ENCODE measurements around the gene SHANK3. TPM values are rescaled to one million over a fixed set of nuclear protein-coding genes. Genes with fewer than 3 reads are reported as not detected.

SHANK3 gene
- total and polyA plus RNA-seq, 2 of the 8 experiments (the other 6 are each of a cell fraction or from before 2014, with no cell fraction given): 1.5 to 6.0 TPM

DNA sequence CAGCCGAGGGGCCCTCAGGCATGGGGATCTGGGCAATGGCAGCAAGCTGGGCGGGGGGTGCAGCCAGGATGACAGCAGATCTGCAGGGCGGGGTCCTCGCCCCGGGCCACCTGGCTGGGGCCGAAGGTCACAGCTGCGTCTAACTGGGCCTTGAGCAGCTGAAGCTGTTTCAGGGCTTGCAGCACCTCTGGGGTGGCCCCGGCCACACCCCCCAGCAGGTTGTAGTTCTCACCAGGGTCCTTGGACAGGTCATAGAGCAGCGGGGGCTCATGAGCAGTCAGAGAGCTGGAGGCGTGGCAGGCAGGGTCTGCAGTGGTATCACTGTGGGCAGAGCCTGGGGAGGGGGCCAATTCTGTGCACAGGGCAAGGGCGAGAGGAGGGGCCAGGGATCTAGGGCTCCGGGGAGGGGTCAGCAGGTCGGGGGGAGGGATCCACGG lies 47.5 kb upstream of the SHANK3 start (continued):
- TF ChIP-seq, protein P1, sequence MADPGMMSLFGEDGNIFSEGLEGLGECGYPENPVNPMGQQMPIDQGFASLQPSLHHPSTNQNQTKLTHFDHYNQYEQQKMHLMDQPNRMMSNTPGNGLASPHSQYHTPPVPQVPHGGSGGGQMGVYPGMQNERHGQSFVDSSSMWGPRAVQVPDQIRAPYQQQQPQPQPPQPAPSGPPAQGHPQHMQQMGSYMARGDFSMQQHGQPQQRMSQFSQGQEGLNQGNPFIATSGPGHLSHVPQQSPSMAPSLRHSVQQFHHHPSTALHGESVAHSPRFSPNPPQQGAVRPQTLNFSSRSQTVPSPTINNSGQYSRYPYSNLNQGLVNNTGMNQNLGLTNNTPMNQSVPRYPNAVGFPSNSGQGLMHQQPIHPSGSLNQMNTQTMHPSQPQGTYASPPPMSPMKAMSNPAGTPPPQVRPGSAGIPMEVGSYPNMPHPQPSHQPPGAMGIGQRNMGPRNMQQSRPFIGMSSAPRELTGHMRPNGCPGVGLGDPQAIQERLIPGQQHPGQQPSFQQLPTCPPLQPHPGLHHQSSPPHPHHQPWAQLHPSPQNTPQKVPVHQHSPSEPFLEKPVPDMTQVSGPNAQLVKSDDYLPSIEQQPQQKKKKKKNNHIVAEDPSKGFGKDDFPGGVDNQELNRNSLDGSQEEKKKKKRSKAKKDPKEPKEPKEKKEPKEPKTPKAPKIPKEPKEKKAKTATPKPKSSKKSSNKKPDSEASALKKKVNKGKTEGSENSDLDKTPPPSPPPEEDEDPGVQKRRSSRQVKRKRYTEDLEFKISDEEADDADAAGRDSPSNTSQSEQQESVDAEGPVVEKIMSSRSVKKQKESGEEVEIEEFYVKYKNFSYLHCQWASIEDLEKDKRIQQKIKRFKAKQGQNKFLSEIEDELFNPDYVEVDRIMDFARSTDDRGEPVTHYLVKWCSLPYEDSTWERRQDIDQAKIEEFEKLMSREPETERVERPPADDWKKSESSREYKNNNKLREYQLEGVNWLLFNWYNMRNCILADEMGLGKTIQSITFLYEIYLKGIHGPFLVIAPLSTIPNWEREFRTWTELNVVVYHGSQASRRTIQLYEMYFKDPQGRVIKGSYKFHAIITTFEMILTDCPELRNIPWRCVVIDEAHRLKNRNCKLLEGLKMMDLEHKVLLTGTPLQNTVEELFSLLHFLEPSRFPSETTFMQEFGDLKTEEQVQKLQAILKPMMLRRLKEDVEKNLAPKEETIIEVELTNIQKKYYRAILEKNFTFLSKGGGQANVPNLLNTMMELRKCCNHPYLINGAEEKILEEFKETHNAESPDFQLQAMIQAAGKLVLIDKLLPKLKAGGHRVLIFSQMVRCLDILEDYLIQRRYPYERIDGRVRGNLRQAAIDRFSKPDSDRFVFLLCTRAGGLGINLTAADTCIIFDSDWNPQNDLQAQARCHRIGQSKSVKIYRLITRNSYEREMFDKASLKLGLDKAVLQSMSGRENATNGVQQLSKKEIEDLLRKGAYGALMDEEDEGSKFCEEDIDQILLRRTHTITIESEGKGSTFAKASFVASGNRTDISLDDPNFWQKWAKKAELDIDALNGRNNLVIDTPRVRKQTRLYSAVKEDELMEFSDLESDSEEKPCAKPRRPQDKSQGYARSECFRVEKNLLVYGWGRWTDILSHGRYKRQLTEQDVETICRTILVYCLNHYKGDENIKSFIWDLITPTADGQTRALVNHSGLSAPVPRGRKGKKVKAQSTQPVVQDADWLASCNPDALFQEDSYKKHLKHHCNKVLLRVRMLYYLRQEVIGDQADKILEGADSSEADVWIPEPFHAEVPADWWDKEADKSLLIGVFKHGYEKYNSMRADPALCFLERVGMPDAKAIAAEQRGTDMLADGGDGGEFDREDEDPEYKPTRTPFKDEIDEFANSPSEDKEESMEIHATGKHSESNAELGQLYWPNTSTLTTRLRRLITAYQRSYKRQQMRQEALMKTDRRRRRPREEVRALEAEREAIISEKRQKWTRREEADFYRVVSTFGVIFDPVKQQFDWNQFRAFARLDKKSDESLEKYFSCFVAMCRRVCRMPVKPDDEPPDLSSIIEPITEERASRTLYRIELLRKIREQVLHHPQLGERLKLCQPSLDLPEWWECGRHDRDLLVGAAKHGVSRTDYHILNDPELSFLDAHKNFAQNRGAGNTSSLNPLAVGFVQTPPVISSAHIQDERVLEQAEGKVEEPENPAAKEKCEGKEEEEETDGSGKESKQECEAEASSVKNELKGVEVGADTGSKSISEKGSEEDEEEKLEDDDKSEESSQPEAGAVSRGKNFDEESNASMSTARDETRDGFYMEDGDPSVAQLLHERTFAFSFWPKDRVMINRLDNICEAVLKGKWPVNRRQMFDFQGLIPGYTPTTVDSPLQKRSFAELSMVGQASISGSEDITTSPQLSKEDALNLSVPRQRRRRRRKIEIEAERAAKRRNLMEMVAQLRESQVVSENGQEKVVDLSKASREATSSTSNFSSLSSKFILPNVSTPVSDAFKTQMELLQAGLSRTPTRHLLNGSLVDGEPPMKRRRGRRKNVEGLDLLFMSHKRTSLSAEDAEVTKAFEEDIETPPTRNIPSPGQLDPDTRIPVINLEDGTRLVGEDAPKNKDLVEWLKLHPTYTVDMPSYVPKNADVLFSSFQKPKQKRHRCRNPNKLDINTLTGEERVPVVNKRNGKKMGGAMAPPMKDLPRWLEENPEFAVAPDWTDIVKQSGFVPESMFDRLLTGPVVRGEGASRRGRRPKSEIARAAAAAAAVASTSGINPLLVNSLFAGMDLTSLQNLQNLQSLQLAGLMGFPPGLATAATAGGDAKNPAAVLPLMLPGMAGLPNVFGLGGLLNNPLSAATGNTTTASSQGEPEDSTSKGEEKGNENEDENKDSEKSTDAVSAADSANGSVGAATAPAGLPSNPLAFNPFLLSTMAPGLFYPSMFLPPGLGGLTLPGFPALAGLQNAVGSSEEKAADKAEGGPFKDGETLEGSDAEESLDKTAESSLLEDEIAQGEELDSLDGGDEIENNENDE (IDR thresholded peaks at IDR 0.05; ENCODE audit: insufficient replicate concordance, low read length): no peak
- TF ChIP-seq, protein P2, sequence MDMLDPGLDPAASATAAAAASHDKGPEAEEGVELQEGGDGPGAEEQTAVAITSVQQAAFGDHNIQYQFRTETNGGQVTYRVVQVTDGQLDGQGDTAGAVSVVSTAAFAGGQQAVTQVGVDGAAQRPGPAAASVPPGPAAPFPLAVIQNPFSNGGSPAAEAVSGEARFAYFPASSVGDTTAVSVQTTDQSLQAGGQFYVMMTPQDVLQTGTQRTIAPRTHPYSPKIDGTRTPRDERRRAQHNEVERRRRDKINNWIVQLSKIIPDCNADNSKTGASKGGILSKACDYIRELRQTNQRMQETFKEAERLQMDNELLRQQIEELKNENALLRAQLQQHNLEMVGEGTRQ (IDR thresholded peaks at IDR 0.05; ENCODE audit: low read length): no peak
- TF ChIP-seq RNF2 (IDR thresholded peaks at IDR 0.05; ENCODE audit: borderline replicate concordance, low read depth, low read length, missing control alignments, poor library complexity, severe bottlenecking): no peak
- no peak for TF ChIP-seq BCL11A (IDR thresholded peaks at IDR 0.05; ENCODE audit: low read depth in 2 of 2, low read length in 2 of 2)
- no peak for TF ChIP-seq SP1 (IDR thresholded peaks at IDR 0.05; ENCODE audit: low read depth, low read length)
- TF ChIP-seq KDM5A (IDR thresholded peaks at IDR 0.05; ENCODE audit: low read length): no peak
- TF ChIP-seq CHD2 (IDR thresholded peaks at IDR 0.05; ENCODE audit: low read length): no peak
- TF ChIP-seq TEAD4 (IDR thresholded peaks at IDR 0.05; ENCODE audit: low read depth, low read length): no peak
- no peak for TF ChIP-seq ZNF274 (IDR thresholded peaks at IDR 0.05; ENCODE audit: borderline replicate concordance, extremely low read depth, low read length)
- TF ChIP-seq TAF1 (IDR thresholded peaks at IDR 0.05; ENCODE audit: low read depth, low read length): no peak
